ENCODE results near the gene CCDC30.
A peak's percentile ranks its signal among the peaks of the same experiment; 100 is the strongest.

CCDC30 gene

DNA sequence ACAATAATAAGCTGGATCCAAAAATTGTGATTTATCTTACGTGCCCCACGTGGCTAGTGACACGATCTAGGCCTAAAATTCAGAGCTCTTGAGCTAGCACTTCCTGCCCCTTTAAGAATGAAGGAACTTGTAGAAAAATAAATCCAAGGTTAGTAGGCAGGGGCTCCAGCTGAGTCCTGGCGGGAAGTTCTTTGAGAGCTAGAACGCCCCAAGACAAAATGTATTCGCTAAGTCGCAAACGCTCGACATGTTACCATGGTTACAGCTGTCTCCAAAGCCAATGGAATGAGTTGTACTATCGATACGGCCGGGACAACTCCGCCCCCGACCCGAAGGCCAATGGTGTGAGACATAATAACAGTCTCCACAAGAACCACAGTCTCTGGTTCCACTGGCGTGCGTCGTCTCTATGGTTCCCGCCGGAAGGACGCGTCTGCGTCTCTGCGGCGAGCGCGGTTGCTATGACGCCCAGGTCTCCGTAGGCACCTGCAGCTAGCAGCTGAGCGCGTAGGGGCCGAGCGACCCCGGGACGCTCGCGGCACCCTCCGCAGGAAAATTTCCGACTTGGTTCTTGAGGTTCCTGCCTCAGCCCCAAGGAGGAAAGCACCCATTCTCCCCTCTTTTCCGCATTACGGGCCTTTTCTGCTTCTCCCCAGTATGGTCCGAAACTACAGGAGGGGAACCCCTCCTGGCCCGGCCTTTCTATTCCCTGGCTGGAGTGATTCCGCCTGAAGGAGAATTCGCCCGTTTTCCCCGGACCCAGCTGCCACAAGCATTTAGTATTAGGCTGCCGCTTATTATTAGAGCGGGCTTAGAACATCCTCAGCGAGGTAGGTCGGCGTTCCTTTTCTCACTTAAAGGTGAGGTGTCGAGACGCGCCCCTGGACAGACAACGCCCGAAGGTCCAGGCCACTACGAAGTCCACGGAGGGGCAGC lies at the start of gene CCDC30:
Gene CCDC30 (plus strand): TSS at position 459 of the 936 bp plus-strand sequence. CDS start 17,266 bp downstream, outside the sequence.
- Histone ChIP-seq H3K36me3 (ENCODE audit: control insufficient read depth, insufficient read depth, low read length) (no peaks in the 10 kb centered on the region), H3K9ac (ENCODE audit: low read depth, low read length) (no peak within 1 kb of the TSS), H3K27me3 (ENCODE audit: control insufficient read depth, insufficient read depth, low read length) (no peaks in the 10 kb centered on the region), H3K4me3 (ENCODE audit: low read depth, low read length) (peak within 1 kb of the TSS; percentile 75), H3K9me3 (ENCODE audit: control insufficient read depth, insufficient read depth, low read length) (no peaks in the 10 kb centered on the region), H3K4me1 (ENCODE audit: control insufficient read depth, insufficient read depth, low read length) (no peaks in the 10 kb centered on the region)

DNA sequence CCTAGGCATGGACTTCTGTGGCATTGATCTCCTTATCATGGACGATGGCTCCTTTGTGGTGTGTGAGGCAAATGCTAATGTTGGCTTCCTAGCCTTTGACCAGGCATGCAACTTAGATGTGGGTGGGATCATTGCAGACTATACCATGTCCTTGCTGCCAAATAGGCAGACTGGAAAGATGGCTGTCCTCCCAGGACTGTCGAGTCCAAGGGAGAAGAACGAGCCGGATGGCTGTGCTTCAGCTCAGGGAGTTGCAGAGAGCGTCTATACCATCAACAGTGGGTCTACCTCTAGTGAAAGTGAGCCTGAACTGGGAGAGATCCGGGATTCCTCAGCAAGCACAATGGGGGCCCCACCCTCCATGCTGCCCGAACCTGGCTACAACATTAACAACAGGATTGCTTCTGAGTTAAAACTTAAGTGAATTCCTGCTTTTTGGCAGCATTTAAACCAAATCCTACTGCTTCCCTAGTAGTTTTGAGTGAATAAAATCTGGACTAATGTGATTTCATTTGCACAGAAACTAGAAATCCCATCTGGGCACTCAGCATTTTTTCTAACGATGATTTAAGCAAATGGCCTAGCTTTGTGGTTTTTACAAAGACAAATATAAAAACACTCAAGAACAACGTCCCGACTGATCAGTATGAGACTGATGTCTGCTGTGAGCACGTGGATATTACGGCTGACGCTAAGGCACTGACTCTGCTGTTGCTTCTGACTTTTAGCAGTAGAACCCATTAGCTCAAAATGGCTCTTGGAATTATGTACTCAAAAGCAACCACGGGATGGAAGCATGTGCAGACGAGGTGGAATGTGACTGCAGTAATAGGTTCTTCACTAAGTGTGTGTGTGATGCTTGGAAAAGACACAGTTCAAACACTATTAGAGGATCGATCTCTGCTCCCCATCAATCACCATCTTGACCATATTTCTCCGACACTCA lies 48.3 kb upstream of the CCDC30 start:
- H3K36me3 ChIP-seq (ENCODE audit: control insufficient read depth, insufficient read depth, low read length): no peaks in the 10 kb centered on the region
- no peaks in the 10 kb centered on the region for H3K27me3 ChIP-seq (ENCODE audit: control insufficient read depth, insufficient read depth, low read length)
- peaks cover 11% of the 10 kb centered on the region for H3K4me1 ChIP-seq (ENCODE audit: control insufficient read depth, insufficient read depth, low read length)
- H3K9ac ChIP-seq (ENCODE audit: low read depth, low read length): no peak overlapping the region
- H3K9me3 ChIP-seq (ENCODE audit: control insufficient read depth, insufficient read depth, low read length): no peaks in the 10 kb centered on the region
- H3K4me3 ChIP-seq (ENCODE audit: low read depth, low read length): no peak overlapping the region

GRCh38 chr1:42417166-42417565 lies 45.9 kb upstream of the CCDC30 start:
- Histone ChIP-seq H3K36me3 (ENCODE audit: control insufficient read depth, insufficient read depth, low read length) (no peaks in the 10 kb centered on the region), H3K9ac (ENCODE audit: low read depth, low read length) (no peak overlapping the region), H3K4me1 (ENCODE audit: control insufficient read depth, insufficient read depth, low read length) (peaks cover 11% of the 10 kb centered on the region), H3K4me3 (ENCODE audit: low read depth, low read length) (no peak overlapping the region), H3K27me3 (ENCODE audit: control insufficient read depth, insufficient read depth, low read length) (no peaks in the 10 kb centered on the region), H3K9me3 (ENCODE audit: control insufficient read depth, insufficient read depth, low read length) (no peaks in the 10 kb centered on the region)

- H3K4me3 ChIP-seq (ENCODE audit: low read depth, low read length): no peak overlapping the region
- no peaks in the 10 kb centered on the region for H3K36me3 ChIP-seq (ENCODE audit: control insufficient read depth, insufficient read depth, low read length)
- no peaks in the 10 kb centered on the region for H3K9me3 ChIP-seq (ENCODE audit: control insufficient read depth, insufficient read depth, low read length)
- H3K27me3 ChIP-seq (ENCODE audit: control insufficient read depth, insufficient read depth, low read length): no peaks in the 10 kb centered on the region
- peak overlapping the region; percentile 38 for H3K9ac ChIP-seq (ENCODE audit: low read depth, low read length)
- H3K4me1 ChIP-seq (ENCODE audit: control insufficient read depth, insufficient read depth, low read length): peaks cover 11% of the 10 kb centered on the region
Observed at GRCh38 chr1:42418516-42418915, 44.6 kb upstream of the CCDC30 start.

- Histone ChIP-seq H3K4me1 (ENCODE audit: control insufficient read depth, insufficient read depth, low read length) (peaks cover 11% of the 10 kb centered on the region), H3K9ac (ENCODE audit: low read depth, low read length) (no peak overlapping the region), H3K4me3 (ENCODE audit: low read depth, low read length) (no peak overlapping the region), H3K27me3 (ENCODE audit: control insufficient read depth, insufficient read depth, low read length) (no peaks in the 10 kb centered on the region), H3K36me3 (ENCODE audit: control insufficient read depth, insufficient read depth, low read length) (no peaks in the 10 kb centered on the region), H3K9me3 (ENCODE audit: control insufficient read depth, insufficient read depth, low read length) (no peaks in the 10 kb centered on the region)
Observed at GRCh38 chr1:42419126-42419821, 43.8 kb upstream of the CCDC30 start.

- H3K36me3 ChIP-seq (ENCODE audit: control insufficient read depth, insufficient read depth, low read length): no peaks in the 10 kb centered on the region
- H3K9ac ChIP-seq (ENCODE audit: low read depth, low read length): no peak overlapping the region
- H3K27me3 ChIP-seq (ENCODE audit: control insufficient read depth, insufficient read depth, low read length): no peaks in the 10 kb centered on the region
- no peaks in the 10 kb centered on the region for H3K9me3 ChIP-seq (ENCODE audit: control insufficient read depth, insufficient read depth, low read length)
- H3K4me1 ChIP-seq (ENCODE audit: control insufficient read depth, insufficient read depth, low read length): peaks cover 11% of the 10 kb centered on the region
- no peak overlapping the region for H3K4me3 ChIP-seq (ENCODE audit: low read depth, low read length)
Observed at GRCh38 chr1:42420121-42420520, 43.0 kb upstream of the CCDC30 start.

DNA sequence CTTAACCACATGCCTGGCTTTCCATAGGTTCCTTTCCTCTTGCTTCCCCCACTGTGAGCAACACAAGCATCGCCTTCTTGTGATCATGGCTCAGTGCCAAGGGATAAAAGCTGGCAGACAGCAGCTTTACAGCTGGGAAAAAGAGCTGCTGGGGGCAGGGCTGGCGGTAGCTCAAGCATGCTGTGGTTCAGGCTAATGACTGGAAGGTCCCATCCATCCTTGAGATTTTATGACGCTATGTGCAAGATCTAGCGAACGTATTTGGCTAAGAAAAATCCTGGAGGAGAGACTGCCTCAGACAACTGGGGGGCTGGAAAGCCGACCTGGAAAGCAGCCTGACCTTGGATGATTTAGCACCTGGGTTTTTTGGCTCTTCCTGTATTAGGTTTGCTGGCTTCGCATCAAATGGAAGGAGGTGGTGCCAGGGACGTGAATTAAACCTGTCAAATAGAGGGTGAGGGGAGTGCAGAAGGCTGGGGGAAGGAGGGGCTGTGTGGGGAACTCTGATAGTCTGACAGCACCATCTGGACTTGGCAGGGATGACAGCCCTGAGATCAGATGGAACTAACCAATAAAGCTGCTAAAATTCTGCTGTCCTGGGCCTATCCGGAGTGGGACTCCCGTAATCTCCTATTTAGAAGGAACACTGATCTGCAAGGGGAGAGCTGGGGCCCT lies 42.0 kb upstream of the CCDC30 start:
- no peaks in the 10 kb centered on the region for H3K36me3 ChIP-seq (ENCODE audit: control insufficient read depth, insufficient read depth, low read length)
- no peak overlapping the region for H3K9ac ChIP-seq (ENCODE audit: low read depth, low read length)
- H3K4me3 ChIP-seq (ENCODE audit: low read depth, low read length): no peak overlapping the region
- no peaks in the 10 kb centered on the region for H3K9me3 ChIP-seq (ENCODE audit: control insufficient read depth, insufficient read depth, low read length)
- H3K27me3 ChIP-seq (ENCODE audit: control insufficient read depth, insufficient read depth, low read length): no peaks in the 10 kb centered on the region
- peaks cover 11% of the 10 kb centered on the region for H3K4me1 ChIP-seq (ENCODE audit: control insufficient read depth, insufficient read depth, low read length)

GRCh38 chr1:42422737-42423136 lies 40.3 kb upstream of the CCDC30 start:
- no peaks in the 10 kb centered on the region for H3K27me3 ChIP-seq (ENCODE audit: control insufficient read depth, insufficient read depth, low read length)
- no peaks in the 10 kb centered on the region for H3K36me3 ChIP-seq (ENCODE audit: control insufficient read depth, insufficient read depth, low read length)
- H3K4me3 ChIP-seq (ENCODE audit: low read depth, low read length): no peak overlapping the region
- no peak overlapping the region for H3K9ac ChIP-seq (ENCODE audit: low read depth, low read length)
- H3K4me1 ChIP-seq (ENCODE audit: control insufficient read depth, insufficient read depth, low read length): peaks cover 11% of the 10 kb centered on the region
- H3K9me3 ChIP-seq (ENCODE audit: control insufficient read depth, insufficient read depth, low read length): no peaks in the 10 kb centered on the region

DNA sequence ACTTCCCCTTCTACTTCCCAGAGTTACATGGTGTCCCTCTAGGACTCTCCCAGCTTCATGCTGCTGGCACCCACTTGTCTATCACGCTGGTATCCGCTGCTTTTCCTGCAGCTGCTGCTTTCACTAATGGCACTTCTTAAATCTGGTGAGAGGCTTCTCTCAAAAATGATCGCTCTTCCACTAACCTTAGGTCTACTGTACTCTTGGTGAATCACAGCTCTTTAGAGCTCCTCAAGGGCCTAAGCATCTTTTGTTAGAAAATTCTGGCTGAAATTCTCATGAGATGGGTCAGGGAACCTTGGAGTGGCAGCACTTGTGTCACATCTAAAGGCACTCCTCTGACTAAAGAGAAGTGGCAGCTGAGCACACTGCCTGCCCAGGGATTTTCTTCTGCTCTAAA lies 39.4 kb upstream of the CCDC30 start:
- no peak overlapping the region for H3K4me3 ChIP-seq (ENCODE audit: low read depth, low read length)
- H3K27me3 ChIP-seq (ENCODE audit: control insufficient read depth, insufficient read depth, low read length): no peaks in the 10 kb centered on the region
- H3K9ac ChIP-seq (ENCODE audit: low read depth, low read length): no peak overlapping the region
- H3K4me1 ChIP-seq (ENCODE audit: control insufficient read depth, insufficient read depth, low read length): peaks cover 5% of the 10 kb centered on the region
- H3K9me3 ChIP-seq (ENCODE audit: control insufficient read depth, insufficient read depth, low read length): no peaks in the 10 kb centered on the region
- no peaks in the 10 kb centered on the region for H3K36me3 ChIP-seq (ENCODE audit: control insufficient read depth, insufficient read depth, low read length)

- Histone ChIP-seq H3K4me1 (ENCODE audit: control insufficient read depth, insufficient read depth, low read length) (no peaks in the 10 kb centered on the region), H3K4me3 (ENCODE audit: low read depth, low read length) (no peak overlapping the region), H3K9ac (ENCODE audit: low read depth, low read length) (no peak overlapping the region), H3K9me3 (ENCODE audit: control insufficient read depth, insufficient read depth, low read length) (no peaks in the 10 kb centered on the region), H3K36me3 (ENCODE audit: control insufficient read depth, insufficient read depth, low read length) (no peaks in the 10 kb centered on the region), H3K27me3 (ENCODE audit: control insufficient read depth, insufficient read depth, low read length) (no peaks in the 10 kb centered on the region)
Observed at GRCh38 chr1:42424201-42424600, 38.9 kb upstream of the CCDC30 start.

DNA sequence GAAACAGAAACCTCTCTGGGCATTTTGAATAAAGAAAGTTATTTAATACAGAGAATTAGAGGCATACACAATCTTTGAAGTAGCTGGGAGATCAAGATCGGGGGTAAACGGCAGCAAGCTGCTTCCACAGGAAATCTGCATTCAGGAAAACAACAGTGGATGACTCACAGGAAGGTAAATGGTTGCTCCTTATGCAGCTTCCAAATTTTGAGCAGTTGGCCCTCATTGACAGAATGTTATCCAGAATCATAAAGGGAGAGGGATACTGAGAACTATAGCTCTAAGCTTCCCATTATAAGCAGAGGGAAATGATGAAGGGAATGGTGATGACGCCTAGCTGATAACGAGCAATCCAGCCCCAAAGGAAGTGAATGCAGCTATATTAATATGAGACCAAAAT lies 35.8 kb upstream of the CCDC30 start:
- H3K4me1 ChIP-seq (ENCODE audit: control insufficient read depth, insufficient read depth, low read length): no peaks in the 10 kb centered on the region
- no peaks in the 10 kb centered on the region for H3K9me3 ChIP-seq (ENCODE audit: control insufficient read depth, insufficient read depth, low read length)
- H3K27me3 ChIP-seq (ENCODE audit: control insufficient read depth, insufficient read depth, low read length): no peaks in the 10 kb centered on the region
- H3K4me3 ChIP-seq (ENCODE audit: low read depth, low read length): no peak overlapping the region
- no peak overlapping the region for H3K9ac ChIP-seq (ENCODE audit: low read depth, low read length)
- no peaks in the 10 kb centered on the region for H3K36me3 ChIP-seq (ENCODE audit: control insufficient read depth, insufficient read depth, low read length)
